Left renal cortex interstitium (tissue), 4 donors: ENCODE measurements around the gene ZNF679. TPM values are rescaled to one million over a fixed set of nuclear protein-coding genes. Genes with fewer than 3 reads are reported as not detected.
"Not testable (repeated sequence)": the region's sequence is repeated elsewhere in the genome, so short reads cannot be mapped to it uniquely, and the experiment has no call there.

Experiments
- DNase-seq, 4 donors: peaks; one replicate each; pipeline ENCODE4 v3.0.0-alpha.2; 2013; ENCODE audit warnings: low read depth in 4 of 4, low spot score in 2 of 4, missing footprints in 1 of 4
- polyA plus RNA-seq, 4 donors: library from polyadenylated mRNA; unstranded; fragments of 120-200 nt; gene quantifications; one replicate each; pipeline ENCODE4 v1.2.1, GENCODE V29; 2013; ENCODE audit not compliant: insufficient read length in 4 of 4

The ZNF679 gene
- polyA plus RNA-seq, 4 donors = 0.08 TPM; not detected in 3

- DNase-seq = no peak
Observed at GRCh38 chr7:64308016-64308270, 79.7 kb downstream of the ZNF679 start.

GRCh38 chr7:64310426-64310825 is 82.2 kb downstream of the ZNF679 start:
- DNase-seq = no peak

GRCh38 chr7:64312826-64313225 is 84.6 kb downstream of the ZNF679 start:
- DNase-seq = no peak

GRCh38 chr7:64313740-64314491 is 85.6 kb downstream of the ZNF679 start, which contains the start of gene ZNF736:
Gene ZNF736 (plus strand): TSS chr7:64313961. CDS start chr7:64314151, 190 bp downstream.
- peak; percentile 74 to 91 (median 88) for DNase-seq

- no peak for DNase-seq
Observed at GRCh38 chr7:64314566-64314965, 86.3 kb downstream of the ZNF679 start.

GRCh38 chr7:64316031-64316742 is 87.9 kb downstream of the ZNF679 start:
- DNase-seq = not testable (repeated sequence)

Other genes starting within 250 kb of the ZNF679 start
- not detected for gene ZNF722, start 229.6 kb upstream of the ZNF679 start, polyA plus RNA-seq
- gene ZNF727, start 183.0 kb upstream of the ZNF679 start, polyA plus RNA-seq = under 1 TPM in 2 of 4 donors, not detected in 2; 0.16 to 0.23 TPM
- gene ZNF735, start 21.3 kb upstream of the ZNF679 start, polyA plus RNA-seq = not detected
- gene ZNF736, start 85.5 kb downstream of the ZNF679 start, polyA plus RNA-seq = 10 to 100 TPM; 14.4 to 27.6 (median 19.6) TPM